HG02981 (cell line): Measurements from ENCODE around the gene ZFYVE28.

Experiments
- ATAC-seq: cut with Tn5 transposase; IDR thresholded peaks from one replicate; pipeline ENCODE4 v1.9.1; 2021; ENCODE audit warnings: mild to moderate bottlenecking, moderate library complexity; ENCODE audit not compliant: unreplicated experiment

ZFYVE28 gene

DNA sequence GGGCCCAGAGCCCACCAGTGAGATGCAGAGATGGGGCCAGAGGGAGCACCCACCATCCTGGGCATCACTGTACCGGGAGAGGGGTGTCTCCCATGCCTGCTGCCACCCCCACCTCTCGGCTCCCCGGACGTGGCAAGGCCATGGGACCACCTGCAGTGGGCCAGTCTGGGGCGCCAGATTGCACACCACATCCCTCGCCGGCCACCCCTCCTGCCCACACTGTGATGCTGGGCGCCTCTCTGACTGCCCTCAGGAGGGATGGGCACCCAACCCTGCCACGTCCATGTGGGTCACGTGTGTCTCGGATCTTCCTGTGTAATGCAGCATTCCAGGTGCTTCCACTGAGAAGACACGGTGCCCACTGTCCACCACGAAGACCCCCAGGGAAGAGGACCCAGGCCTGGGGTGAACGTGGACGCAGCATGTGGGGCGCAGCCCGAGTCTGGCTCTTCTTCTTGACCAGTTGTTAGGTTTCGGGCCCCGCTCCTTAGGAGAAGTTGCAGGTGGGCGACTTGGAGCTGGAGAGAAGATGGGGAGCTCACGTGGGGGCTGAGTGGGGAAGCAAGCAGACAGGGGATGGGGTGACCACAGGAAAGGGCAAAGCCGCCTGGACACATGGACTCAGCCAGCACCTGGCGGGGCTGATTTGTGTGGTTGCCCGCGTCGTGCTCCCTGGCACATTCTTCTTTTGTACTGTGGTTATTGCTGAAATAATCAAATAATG, 47.7 kb downstream of the ZFYVE28 start:
- no peak for ATAC-seq

GRCh38 chr4:2368746-2369437, 49.6 kb downstream of the ZFYVE28 start:
- ATAC-seq, result no peak

GRCh38 chr4:2367626-2368025, 50.8 kb downstream of the ZFYVE28 start:
- ATAC-seq, result no peak

GRCh38 chr4:2366252-2367192, 51.9 kb downstream of the ZFYVE28 start:
- no peak for ATAC-seq

- ATAC-seq, result no peak
Observed at GRCh38 chr4:2365913-2366210, 52.6 kb downstream of the ZFYVE28 start.

- no peak for ATAC-seq
Observed at GRCh38 chr4:2365054-2365912, 53.2 kb downstream of the ZFYVE28 start.

GRCh38 chr4:2364654-2365053, 53.8 kb downstream of the ZFYVE28 start:
- no peak for ATAC-seq

DNA sequence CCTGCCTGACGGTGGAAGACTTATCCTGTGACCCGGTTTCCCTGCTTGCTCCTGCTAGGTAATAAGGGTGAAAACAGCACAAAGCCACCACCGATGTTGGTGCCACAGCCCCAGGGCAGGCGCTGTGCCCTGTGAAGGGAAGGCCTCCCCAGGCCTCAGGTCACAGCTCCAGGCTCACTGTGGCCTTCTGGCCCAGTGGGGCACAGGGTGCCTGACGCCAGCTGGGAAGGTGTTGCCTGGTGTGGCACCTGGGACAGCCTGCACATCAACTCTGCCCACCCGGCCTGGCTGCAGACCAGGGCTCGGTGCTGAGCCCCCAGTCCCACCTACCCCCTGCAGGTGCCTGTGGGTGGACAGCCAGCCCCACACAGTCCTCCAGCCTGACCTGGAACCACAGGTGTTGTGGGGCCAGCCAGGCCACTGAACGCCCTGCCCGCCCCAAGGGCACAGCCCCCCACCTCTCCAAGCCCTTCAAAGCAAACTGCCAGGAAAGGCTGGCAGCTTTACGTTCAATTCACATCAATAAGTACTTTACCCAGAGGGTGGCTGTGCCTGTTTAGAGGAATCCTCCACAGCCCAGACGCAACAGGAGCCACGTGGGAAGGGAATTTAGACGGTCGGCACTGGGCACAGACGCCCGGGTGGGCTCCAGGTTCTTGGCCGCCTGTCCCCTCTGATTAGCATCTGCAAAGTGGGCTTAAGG, 54.3 kb downstream of the ZFYVE28 start:
- no peak for ATAC-seq

GRCh38 chr4:2363056-2363721, 55.3 kb downstream of the ZFYVE28 start:
- no peak for ATAC-seq

- no peak for ATAC-seq
Observed at GRCh38 chr4:2362266-2363055, 56.0 kb downstream of the ZFYVE28 start.

DNA sequence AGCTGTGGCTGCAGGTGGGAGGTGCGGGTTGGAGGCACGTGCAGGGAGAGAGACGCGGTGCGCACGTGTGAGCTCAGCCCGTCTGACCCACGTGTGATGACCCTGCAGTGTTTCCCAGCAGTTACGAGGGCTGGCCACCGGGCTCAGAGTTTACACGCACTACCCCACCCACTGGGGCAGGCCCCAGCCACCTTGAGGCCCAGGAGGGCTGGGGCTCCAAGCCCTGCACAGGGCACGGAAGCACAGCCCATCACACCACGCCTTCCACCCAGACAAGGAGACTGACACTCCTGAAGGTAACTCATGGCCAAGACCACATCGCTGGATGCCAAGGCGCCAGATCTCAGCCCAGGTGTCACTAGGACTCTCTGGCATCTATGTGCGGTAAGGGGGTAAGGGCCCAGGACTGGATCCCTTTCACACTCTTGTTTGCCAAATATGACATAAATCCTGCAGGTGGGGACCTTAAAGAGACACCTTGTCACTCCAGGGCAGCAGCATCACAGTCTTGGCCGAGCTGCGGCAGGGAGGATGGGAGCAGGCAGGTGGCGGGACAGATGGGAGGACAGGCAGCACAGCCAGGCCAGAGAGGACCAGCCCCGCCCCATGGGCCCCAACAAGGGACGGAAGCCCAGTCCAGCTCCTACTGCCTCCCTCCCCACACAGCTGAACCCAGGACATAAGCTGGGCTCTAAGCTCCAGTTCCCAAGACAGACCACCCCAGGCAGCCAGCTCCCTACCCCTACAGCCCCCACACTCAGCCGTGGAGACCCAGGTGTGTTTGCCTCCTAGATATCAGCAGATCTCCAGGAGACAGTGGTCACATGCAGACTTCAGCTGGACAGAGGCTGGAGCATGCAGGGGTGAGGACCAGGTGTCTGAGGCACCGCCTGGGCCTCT, 56.8 kb downstream of the ZFYVE28 start:
- ATAC-seq, result no peak

DNA sequence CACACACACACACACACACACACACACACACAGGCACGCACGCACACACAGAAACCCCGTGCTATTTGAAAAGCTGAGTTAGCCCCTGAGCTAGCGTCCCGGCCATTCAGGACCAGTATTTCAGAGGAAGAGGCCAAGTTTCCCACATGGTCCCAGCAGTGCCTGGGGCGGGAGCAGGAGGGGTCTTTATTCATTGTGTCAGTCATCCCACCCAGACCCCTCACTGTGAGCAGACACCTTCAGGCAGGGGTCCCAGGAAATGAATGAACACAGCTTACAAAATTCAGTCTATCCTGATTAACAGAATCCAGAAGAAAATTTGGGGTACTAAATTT, 58.1 kb downstream of the ZFYVE28 start:
- ATAC-seq, result no peak

DNA sequence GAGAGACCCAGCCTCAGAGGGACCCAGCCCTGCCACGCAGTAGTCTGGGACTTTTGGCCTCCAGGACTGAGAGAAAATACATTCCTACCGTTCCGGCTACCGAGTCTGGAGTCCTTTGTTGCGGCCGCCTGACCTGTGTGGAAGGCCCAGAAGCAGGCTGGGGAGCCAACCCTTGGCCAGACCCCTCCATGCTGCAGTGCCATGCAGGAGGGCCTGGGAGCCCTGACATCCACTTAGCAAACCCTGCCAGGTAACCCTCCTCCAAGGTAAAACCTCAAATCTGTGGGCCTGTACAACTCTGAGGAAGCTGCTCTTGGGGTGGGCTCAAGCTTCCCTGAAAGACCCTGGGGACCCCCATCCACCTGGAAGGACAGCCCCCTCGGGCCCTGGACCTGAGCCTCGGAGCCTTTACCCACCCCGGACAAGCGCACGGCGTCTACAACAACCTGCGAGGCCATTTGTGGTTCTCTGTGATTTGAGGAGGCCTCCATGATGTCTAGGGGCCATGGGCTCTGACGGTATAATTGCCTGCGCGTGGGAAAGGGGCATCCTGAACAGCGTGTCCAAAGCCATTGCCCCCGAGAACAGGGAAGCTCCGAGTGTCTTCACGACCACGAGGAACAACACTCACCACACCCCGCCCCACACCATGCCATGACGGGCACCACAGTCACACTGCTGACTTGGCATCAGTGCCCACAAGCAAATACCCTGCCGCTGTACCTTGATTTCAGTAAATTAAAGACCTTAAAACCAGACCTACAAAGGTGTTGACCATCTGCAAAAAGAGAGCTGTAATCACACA, 58.7 kb downstream of the ZFYVE28 start:
- no peak for ATAC-seq

- ATAC-seq, result no peak
Observed at GRCh38 chr4:2357821-2358745, 60.4 kb downstream of the ZFYVE28 start.

- no peak for ATAC-seq
Observed at GRCh38 chr4:2356123-2357069, 62.0 kb downstream of the ZFYVE28 start.
